RWPE1 (cell line): ENCODE data around the gene SLMAP.
"Not testable (repeated sequence)": the region's sequence is repeated elsewhere in the genome, so short reads cannot be mapped to it uniquely, and the experiment has no call there.

Source experiments
- CTCF ChIA-PET: fragments of 350-600 bp; sonication (Branson Sonifier 250); formaldehyde crosslinking; extraction: SDS; loops from one replicate; lab custom pipeline; 2021; lab: Yijun Ruan, JAX
- POLR2A ChIA-PET: fragments of 400-600 bp; formaldehyde crosslinking; extraction: SDS; loops from one replicate; lab custom pipeline; 2020; ENCODE audit warnings: antibody characterized with exemption; ENCODE audit not compliant: low non-redundant PET; lab: Yijun Ruan, JAX
- DNase-seq: peaks from one replicate; pipeline ENCODE4 v3.0.0; 2012; ENCODE audit warnings: low spot score
- H3K27ac ChIP-seq: fragments of 450-650 bp; 2 replicates; pipeline ENCODE4 v1.5.1; 2017
- TF ChIP-seq, protein P1 (sequence below): fragments of 450-650 bp; conservative IDR thresholded peaks from 2 replicates; pipeline ENCODE4 v1.5.1; 2017; ENCODE audit warnings: low read depth, mild to moderate bottlenecking

SLMAP gene

DNA sequence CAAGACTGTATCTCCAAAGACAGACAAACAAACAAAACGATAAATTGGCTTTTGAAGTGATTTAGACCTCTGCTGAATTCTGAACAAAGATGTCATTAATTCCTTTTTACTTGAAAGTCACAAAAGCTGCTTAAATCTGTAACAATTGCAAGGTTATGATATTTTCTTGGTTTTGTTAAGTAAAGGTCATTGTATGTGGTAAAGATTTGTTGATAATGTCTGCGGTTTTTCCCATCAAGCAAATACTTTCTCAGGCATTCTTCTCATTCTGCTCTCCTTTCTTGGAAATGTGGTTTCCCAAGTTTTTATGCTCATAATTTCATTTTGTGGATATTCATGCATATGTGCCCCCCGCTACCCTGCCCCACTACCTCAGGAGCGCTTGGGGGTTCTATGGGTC is 116.5 kb downstream of the SLMAP start:
- CTCF ChIA-PET = no interaction called here
- POLR2A ChIA-PET = no interaction called here
- H3K27ac ChIP-seq = no peak overlapping the region
- TF ChIP-seq, protein P1, sequence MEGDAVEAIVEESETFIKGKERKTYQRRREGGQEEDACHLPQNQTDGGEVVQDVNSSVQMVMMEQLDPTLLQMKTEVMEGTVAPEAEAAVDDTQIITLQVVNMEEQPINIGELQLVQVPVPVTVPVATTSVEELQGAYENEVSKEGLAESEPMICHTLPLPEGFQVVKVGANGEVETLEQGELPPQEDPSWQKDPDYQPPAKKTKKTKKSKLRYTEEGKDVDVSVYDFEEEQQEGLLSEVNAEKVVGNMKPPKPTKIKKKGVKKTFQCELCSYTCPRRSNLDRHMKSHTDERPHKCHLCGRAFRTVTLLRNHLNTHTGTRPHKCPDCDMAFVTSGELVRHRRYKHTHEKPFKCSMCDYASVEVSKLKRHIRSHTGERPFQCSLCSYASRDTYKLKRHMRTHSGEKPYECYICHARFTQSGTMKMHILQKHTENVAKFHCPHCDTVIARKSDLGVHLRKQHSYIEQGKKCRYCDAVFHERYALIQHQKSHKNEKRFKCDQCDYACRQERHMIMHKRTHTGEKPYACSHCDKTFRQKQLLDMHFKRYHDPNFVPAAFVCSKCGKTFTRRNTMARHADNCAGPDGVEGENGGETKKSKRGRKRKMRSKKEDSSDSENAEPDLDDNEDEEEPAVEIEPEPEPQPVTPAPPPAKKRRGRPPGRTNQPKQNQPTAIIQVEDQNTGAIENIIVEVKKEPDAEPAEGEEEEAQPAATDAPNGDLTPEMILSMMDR = no peak
- DNase-seq = no peak

- TF ChIP-seq, protein P1 = no peak
These were observed 120.5 kb downstream of the SLMAP start for GRCh38 chr3:57876632-57877031.

GRCh38 chr3:57877116-57877515 is 121.0 kb downstream of the SLMAP start:
- CTCF ChIA-PET = no interaction called here
- no peak for DNase-seq
- POLR2A ChIA-PET = no interaction called here
- no peak overlapping the region for H3K27ac ChIP-seq
- TF ChIP-seq, protein P1 = no peak

More at GRCh38 chr3:57876632-57877031, 120.5 kb downstream of the SLMAP start:
- ChIA-PET CTCF (no interaction called here), POLR2A (no interaction called here)
- H3K27ac ChIP-seq = no peak overlapping the region
- DNase-seq = no peak

DNA sequence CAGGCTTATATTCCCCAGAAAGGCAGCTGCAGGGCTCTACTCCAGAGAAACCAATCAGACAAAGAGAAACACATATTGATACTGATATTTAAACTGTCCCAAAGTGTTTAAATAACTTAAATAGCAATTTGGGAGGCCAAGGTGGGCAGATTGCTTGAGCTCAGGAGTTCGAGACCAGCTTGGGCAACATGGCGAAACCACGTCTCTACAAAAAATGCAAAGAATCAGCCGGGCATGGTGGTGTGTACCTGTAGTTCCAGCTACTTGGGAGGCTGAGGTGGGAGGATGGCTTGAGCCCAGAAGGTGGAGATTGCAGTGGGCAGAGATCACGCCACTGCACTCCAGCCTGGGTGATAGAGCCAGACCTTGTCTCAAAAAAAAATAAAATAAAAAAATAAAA is 128.3 kb downstream of the SLMAP start:
- H3K27ac ChIP-seq, DNase-seq, POLR2A ChIA-PET, CTCF ChIA-PET: not testable (repeated sequence)

DNA sequence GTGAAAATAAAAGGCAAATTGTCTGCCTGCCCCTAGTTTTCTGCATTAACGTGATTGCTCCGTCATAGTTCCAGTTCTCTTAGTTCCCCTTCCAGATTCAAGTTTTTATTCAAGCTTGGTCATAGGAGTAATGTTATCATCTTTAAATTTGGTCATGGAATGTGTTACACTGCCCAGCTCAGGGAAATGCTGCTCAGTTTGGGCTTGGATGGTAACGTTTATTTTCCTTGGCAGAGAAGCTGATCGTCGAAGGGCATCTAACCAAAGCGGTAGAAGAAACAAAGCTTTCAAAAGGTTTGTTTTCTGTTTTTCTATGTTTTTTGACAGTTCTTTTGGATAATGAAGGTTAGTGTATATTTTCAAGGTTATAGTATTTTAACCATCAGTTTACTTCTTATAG is 133.7 kb downstream of the SLMAP start:
- ChIA-PET POLR2A (no interaction called here), CTCF (no interaction called here)
- TF ChIP-seq, protein P1 = no peak
- no peak overlapping the region for H3K27ac ChIP-seq
- DNase-seq = no peak

- no peak overlapping the region for H3K27ac ChIP-seq
- DNase-seq = no peak
- TF ChIP-seq, protein P1 = no peak
- POLR2A ChIA-PET = no interaction called here
- CTCF ChIA-PET = interaction anchor here (0.7 kb wide), 1 partner anchor 117 kb away, joined by 3 read pairs; no protein-coding TSS in a partner anchor
These were observed 134.8 kb downstream of the SLMAP start for GRCh38 chr3:57890874-57891273.

- POLR2A ChIA-PET = no interaction called here
- TF ChIP-seq, protein P1 = no peak
- peak; percentile 3 for DNase-seq
- CTCF ChIA-PET = no interaction called here
- H3K27ac ChIP-seq = no peak overlapping the region
These were observed 136.3 kb downstream of the SLMAP start for GRCh38 chr3:57892423-57892822.
